GM21529 (cell line): ENCODE data around the gene KRTAP8-1.

ENCODE experiments used
- ATAC-seq: cut with Tn5 transposase; IDR thresholded peaks from one replicate; pipeline ENCODE4 v1.9.1; 2021; ENCODE audit not compliant: unreplicated experiment

The KRTAP8-1 gene

GRCh38 chr21:30813174-30813573 is at the start of gene KRTAP8-1:
TSS of gene KRTAP8-1 (minus strand) at chr21:30813274. CDS start at chr21:30813220, 54 bp downstream.
- no peak for ATAC-seq

GRCh38 chr21:30847627-30848500 is 34.8 kb upstream of the KRTAP8-1 start:
- no peak for ATAC-seq

- ATAC-seq = no peak
Measured at GRCh38 chr21:30842990-30843389, 29.9 kb upstream of the KRTAP8-1 start.

GRCh38 chr21:30839304-30839703 is 26.2 kb upstream of the KRTAP8-1 start:
- no peak for ATAC-seq

GRCh38 chr21:30838536-30838935 is 25.5 kb upstream of the KRTAP8-1 start:
- no peak for ATAC-seq

GRCh38 chr21:30831194-30831765 is 18.2 kb upstream of the KRTAP8-1 start:
- ATAC-seq = no peak

- no peak for ATAC-seq
Measured at GRCh38 chr21:30829659-30830058, 16.6 kb upstream of the KRTAP8-1 start, which contains the start of gene KRTAP7-1. TSS of gene KRTAP7-1 (minus strand) at chr21:30829759. CDS start at chr21:30829698, 61 bp downstream.

- no peak for ATAC-seq
Measured at GRCh38 chr21:30818837-30819610, 6.0 kb upstream of the KRTAP8-1 start.

GRCh38 chr21:30800605-30801004 is 12.5 kb downstream of the KRTAP8-1 start:
- no peak for ATAC-seq

GRCh38 chr21:30793581-30794314 is 19.3 kb downstream of the KRTAP8-1 start:
- ATAC-seq = no peak

- no peak for ATAC-seq
Measured at GRCh38 chr21:30779249-30779648, 33.8 kb downstream of the KRTAP8-1 start.

- ATAC-seq = no peak
Measured at GRCh38 chr21:30769724-30770431, 43.2 kb downstream of the KRTAP8-1 start.
